Testis (tissue), 3 donors: ENCODE results near the gene ZSCAN5B. TPM values are rescaled to one million over a fixed set of nuclear protein-coding genes. Genes with fewer than 3 reads are reported as not detected.
"Not testable (repeated sequence)": the region's sequence is repeated elsewhere in the genome, so short reads cannot be mapped to it uniquely, and the experiment has no call there.

Source experiments
- DNase-seq: peaks from one replicate; pipeline ENCODE4 v3.0.0-alpha.2; 2019
- H3K27ac ChIP-seq, 2 donors: fragments of 200-600 bp; sonication (generic); one replicate each; pipeline ENCODE4 v1.5.1; 2019
- H3K27me3 ChIP-seq: fragments of 200-600 bp; sonication (generic); one replicate; pipeline ENCODE4 v1.5.1; 2019
- H3K36me3 ChIP-seq: fragments of 200-600 bp; sonication (generic); one replicate; pipeline ENCODE4 v1.5.1; 2017; ENCODE audit warnings: low read depth; ENCODE audit errors: missing control alignments
- H3K4me1 ChIP-seq: fragments of 200-600 bp; sonication (generic); one replicate; pipeline ENCODE4 v1.5.1; 2019
- H3K4me3 ChIP-seq, 2 donors: fragments of 200-600 bp; sonication (generic); one replicate each; pipeline ENCODE4 v1.5.1; 2017 to 2019
- H3K9me3 ChIP-seq: fragments of 200-600 bp; sonication (generic); one replicate; pipeline ENCODE4 v1.5.1; 2017
- POLR2A ChIP-seq: fragments of 450-650 bp; IDR thresholded peaks from one replicate; pipeline ENCODE4 v1.6.1; 2017; ENCODE audit warnings: antibody characterized with exemption, mild to moderate bottlenecking, moderate library complexity
- WGBS, 2 donors: methylation state at CpG; one replicate each; pipeline ENCODE4 v1.1.5; 2018; 5-methylcytosine and 5-hydroxymethylcytosine counted together
- intact Hi-C: fragments of 100-400 bp; cut with DNase I; formaldehyde crosslinking; loops from one replicate; pipeline ENCODE4 v1.15.1; 2023; ENCODE audit warnings: low total_unique reads
- polyA plus RNA-seq: library from polyadenylated mRNA; stranded (reverse); fragments of 350-450 nt; fragmentation: Illumina TruSeq; extraction: RNeasy Lipid Tissue Mini Kit (QIAGEN cat#74804); gene quantifications from one replicate; pipeline ENCODE4 v1.2.3, GENCODE V29; 2014; ENCODE audit warnings: low read depth, low replicate concordance; ENCODE audit not compliant: insufficient read depth
- total RNA-seq, 2 donors: library from RNA; depleted of rRNA; stranded (reverse); fragments of >200 nt; gene quantifications; one replicate each; pipeline ENCODE4 v1.2.3, GENCODE V29; 2016
- TF ChIP-seq, protein P1 (sequence below), 3 experiments: fragments of 450-650 bp in 2 of 3; fragments of 200-600 bp in 1 of 3; sonication (generic) in 1 of 3; IDR thresholded peaks; one replicate each; pipeline ENCODE4 v1.5.1; 2016 to 2019; ENCODE audit warnings: antibody characterized with exemption in 3 of 3, mild to moderate bottlenecking in 2 of 3, moderate library complexity in 1 of 3

ZSCAN5B gene
- total and polyA plus RNA-seq, 3 donors from 2014 or later: 3.0 to 5.8 (median 4.0) TPM

DNA sequence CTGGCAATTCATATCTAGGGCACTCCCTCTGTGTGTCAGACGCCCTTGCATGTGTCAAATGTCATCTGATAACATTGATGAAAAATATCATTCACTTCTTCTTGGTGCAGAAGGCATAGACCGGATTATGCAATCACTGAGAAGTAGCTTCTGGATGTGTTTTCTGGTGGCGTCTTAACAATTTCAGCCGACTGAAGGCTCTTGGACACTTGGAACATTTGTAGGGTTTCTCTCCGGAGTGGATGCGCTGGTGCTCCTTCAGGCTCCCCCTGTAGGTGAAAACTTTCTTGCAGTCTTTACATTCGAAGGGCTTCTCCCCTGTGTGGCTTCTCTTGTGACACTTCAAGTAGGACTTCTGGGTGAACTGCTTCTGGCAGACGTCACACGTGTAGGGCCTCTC, 23.9 kb upstream of the ZSCAN5B start:
- H3K27ac ChIP-seq, H3K4me1 ChIP-seq, H3K9me3 ChIP-seq, H3K27me3 ChIP-seq, intact Hi-C loops, H3K36me3 ChIP-seq, H3K4me3 ChIP-seq: not testable (repeated sequence)
- TF ChIP-seq, protein P1, sequence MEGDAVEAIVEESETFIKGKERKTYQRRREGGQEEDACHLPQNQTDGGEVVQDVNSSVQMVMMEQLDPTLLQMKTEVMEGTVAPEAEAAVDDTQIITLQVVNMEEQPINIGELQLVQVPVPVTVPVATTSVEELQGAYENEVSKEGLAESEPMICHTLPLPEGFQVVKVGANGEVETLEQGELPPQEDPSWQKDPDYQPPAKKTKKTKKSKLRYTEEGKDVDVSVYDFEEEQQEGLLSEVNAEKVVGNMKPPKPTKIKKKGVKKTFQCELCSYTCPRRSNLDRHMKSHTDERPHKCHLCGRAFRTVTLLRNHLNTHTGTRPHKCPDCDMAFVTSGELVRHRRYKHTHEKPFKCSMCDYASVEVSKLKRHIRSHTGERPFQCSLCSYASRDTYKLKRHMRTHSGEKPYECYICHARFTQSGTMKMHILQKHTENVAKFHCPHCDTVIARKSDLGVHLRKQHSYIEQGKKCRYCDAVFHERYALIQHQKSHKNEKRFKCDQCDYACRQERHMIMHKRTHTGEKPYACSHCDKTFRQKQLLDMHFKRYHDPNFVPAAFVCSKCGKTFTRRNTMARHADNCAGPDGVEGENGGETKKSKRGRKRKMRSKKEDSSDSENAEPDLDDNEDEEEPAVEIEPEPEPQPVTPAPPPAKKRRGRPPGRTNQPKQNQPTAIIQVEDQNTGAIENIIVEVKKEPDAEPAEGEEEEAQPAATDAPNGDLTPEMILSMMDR (IDR thresholded peaks at IDR 0.05): peak in 1 of 3 experiments; percentile 25
- 58 to 64% methylated on average over 9 of the region's 9 CpGs for WGBS, 2 donors
- peak; percentile 25 for DNase-seq

DNA sequence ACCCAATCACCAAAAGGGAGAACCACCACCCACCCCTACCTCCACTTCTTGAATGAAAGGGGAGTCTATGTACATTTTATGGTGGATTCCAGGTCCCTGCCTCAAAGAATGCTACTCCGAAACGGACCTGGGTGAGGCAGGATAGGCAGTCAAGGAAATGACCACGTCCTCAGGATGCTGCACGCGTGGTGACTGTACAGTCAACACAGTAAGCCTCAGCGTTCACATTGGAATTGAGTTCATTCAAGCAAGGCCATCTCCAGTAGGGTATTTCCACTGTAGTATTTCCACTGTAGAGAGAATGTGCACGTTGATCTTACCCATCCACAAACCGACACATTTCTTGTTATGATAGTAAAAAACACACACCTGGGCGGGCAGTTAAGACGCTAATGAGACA, 21.4 kb upstream of the ZSCAN5B start:
- Histone ChIP-seq H3K36me3 (no peaks in the 10 kb centered on the region), H3K27ac (no peak overlapping the region), H3K4me3 (no peak overlapping the region), H3K4me1 (no peaks in the 10 kb centered on the region), H3K9me3 (no peaks in the 10 kb centered on the region), H3K27me3 (no peaks in the 10 kb centered on the region)
- no peak for DNase-seq
- no peak for TF ChIP-seq POLR2A
- TF ChIP-seq, protein P1 (IDR thresholded peaks at IDR 0.05): no peak
- 91% methylated on average over 10 of the region's 10 CpGs for WGBS, 2 donors
- intact Hi-C loops: no loop called here

DNA sequence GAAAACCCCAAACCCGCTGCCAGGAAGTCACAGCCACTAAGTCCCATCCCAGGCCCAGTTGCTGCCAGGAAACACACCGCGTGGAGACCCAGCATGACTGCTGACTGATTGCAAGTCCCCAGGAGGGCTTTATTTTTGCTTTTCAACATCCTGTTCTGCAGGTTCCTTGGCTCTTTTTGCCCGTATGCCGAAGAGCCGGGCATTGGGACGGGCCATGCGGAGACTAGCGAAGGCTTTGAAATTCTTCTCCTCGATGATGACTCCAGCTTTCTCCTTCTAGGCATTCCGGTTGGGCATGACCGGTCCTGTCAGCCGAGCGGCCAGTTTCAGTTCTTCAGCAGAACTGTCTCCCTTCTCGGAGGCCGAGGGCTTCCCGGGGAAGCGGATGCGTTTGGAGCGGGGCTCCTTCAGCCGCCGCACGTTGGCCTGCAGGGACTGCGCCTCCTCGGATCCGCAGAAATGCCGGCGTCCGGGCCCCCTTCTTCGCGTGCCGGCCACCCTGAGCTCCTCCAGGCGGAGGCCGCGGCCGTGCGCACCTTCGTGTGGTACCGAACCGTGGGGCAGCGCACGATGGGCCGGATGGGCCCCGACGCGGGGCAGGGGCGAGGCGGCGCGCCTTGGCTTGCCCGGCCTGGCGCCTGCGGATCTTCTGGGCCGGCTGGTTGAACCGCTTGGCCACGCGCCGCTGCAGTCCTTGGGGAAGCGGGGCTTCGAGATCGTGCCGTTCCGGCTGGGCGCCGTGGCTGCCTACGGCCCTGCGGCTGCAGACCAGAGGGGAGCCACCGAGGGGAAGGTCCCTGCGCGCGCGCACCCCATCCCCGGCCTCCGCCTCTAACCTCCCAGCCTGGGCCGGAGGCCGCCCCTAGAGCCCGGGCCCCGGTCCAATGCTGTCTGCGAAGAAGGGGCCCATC, 19.7 kb upstream of the ZSCAN5B start:
- peak; percentile 22 for DNase-seq
- 9 to 15% methylated on average over 24 to 55 of the region's 79 CpGs for WGBS, 2 donors
- TF ChIP-seq, protein P1 (IDR thresholded peaks at IDR 0.05): no peak
- no peak for TF ChIP-seq POLR2A
- Histone ChIP-seq H3K36me3 (no peaks in the 10 kb centered on the region), H3K9me3 (no peaks in the 10 kb centered on the region), H3K27me3 (no peaks in the 10 kb centered on the region), H3K4me1 (no peaks in the 10 kb centered on the region), H3K4me3 (peak overlapping the region; percentile 32 to 40), H3K27ac (no peak overlapping the region)
- intact Hi-C loops: no loop called here

DNA sequence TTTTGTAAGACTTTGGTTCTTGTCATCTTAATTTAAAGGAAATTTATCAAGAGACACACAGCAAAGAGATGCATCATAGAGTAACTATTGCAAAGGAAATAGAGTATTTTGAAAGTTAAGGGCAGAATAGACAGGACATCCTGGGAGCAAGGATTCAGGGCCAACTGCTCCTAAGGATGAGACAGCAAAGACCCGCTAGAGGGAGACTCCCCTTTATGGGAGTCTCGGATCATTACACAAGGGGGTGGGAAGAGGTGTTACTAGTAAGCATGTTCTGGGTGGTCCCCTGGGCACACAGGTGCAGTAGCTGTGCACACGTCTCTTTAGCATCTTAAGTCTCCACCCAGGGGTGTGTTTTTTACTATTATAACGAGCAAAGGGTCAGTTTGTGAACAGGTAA, 14.1 kb upstream of the ZSCAN5B start:
- TF ChIP-seq, protein P1 (IDR thresholded peaks at IDR 0.05): no peak
- TF ChIP-seq POLR2A: no peak
- intact Hi-C loops: no loop called here

DNA sequence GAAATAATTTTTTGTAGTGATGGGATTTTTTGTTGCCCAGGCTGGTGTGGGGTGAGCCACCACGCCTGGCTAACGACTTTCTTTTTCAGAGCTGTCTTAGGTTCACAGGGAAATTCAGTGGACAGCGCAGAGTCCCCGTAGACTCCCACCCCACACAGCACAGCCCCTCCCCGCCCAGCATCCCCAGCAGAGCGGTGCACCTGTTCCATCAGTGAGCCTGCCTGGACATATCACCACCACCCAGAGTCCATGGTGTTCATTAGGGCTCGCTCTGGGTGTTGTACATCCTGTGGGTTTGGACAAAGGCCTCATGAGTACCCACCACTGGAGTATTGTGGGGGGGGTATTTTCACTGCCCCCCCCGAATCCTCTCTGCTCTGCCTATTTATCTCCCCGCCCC, 12.5 kb upstream of the ZSCAN5B start:
- H3K4me3 ChIP-seq, H3K36me3 ChIP-seq, H3K4me1 ChIP-seq, H3K27ac ChIP-seq, H3K9me3 ChIP-seq, DNase-seq, H3K27me3 ChIP-seq, intact Hi-C loops: not testable (repeated sequence)
- WGBS, 2 donors: 90 to 94% methylated on average over 9 of the region's 9 CpGs

More for the DNA sequence above, 14.1 kb upstream of the ZSCAN5B start:
- H3K4me1 ChIP-seq: no peaks in the 10 kb centered on the region
- no peak overlapping the region for H3K27ac ChIP-seq
- H3K4me3 ChIP-seq: no peak overlapping the region
- H3K27me3 ChIP-seq: no peaks in the 10 kb centered on the region
- H3K9me3 ChIP-seq: no peaks in the 10 kb centered on the region
- WGBS, 2 donors: 65 to 71% methylated on average over 4 of the region's 4 CpGs
- DNase-seq: no peak
- no peaks in the 10 kb centered on the region for H3K36me3 ChIP-seq
